ENCODE data around the gene RBFOX2. TPM values are rescaled to one million over a fixed set of nuclear protein-coding genes. Genes with fewer than 3 reads are reported as not detected.

RBFOX2 gene
- total RNA-seq, 1 donor: 187 TPM

DNA sequence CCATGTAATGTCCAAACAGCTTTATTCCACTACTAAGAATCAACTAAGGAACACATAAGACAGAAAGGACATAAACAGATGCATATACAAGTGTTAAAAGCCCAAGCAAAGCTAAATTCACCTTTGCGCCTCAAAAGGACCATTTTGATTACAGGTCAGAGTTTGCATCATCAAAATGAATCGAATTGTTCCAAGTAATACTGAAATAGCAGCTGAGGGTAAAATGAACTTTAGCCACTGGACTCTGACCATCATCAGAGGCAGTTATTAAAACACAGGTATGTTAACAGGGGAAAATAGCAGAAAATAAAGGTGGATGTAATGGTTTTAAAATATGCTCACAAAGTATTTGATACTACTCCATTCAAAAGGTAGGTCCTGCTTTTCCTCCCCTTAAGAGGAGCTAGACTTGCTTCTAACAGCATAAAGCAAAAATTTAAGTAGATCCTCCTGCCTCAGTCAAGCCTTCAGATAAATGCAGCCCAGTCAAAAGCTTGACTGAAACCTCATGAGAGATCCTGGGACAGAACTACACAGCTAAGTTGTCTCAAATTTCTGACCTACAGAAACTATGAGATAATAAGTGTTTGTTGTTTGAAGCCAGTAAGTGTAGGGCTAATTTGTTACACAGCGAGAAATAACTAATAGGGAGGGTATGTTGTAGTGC lies 35.4 kb downstream of the RBFOX2 start:
- DNase-seq (ENCODE audit: low read depth): no peak
- H3K4me3 ChIP-seq (ENCODE audit: low read depth, low read length): no peak overlapping the region
- TF ChIP-seq, protein P1, sequence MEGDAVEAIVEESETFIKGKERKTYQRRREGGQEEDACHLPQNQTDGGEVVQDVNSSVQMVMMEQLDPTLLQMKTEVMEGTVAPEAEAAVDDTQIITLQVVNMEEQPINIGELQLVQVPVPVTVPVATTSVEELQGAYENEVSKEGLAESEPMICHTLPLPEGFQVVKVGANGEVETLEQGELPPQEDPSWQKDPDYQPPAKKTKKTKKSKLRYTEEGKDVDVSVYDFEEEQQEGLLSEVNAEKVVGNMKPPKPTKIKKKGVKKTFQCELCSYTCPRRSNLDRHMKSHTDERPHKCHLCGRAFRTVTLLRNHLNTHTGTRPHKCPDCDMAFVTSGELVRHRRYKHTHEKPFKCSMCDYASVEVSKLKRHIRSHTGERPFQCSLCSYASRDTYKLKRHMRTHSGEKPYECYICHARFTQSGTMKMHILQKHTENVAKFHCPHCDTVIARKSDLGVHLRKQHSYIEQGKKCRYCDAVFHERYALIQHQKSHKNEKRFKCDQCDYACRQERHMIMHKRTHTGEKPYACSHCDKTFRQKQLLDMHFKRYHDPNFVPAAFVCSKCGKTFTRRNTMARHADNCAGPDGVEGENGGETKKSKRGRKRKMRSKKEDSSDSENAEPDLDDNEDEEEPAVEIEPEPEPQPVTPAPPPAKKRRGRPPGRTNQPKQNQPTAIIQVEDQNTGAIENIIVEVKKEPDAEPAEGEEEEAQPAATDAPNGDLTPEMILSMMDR (IDR thresholded peaks at IDR 0.05; ENCODE audit: insufficient read depth, low read length): no peak

DNA sequence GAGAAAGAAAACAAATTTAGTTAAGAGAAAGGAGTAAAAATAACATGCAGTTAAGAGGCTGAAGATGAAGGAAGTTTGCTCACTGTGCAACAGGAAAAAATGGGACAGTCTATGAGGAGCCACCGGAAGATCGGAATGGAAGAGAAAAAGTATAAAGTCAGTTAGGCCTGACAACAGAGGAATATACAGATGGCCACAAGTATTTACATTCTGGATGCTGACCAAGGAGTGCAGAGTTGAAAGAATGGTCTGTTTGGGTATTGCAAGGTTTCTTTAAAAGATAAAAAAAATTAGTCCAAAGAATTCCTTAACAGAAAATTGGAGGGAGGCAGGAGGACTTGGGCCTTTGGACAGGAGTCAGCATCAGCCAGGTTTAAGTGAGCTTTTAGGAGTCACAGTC lies 37.5 kb downstream of the RBFOX2 start:
- peak; percentile 73 for DNase-seq (ENCODE audit: low read depth)
- no peak overlapping the region for H3K4me3 ChIP-seq (ENCODE audit: low read depth, low read length)
- TF ChIP-seq, protein P1 (IDR thresholded peaks at IDR 0.05; ENCODE audit: insufficient read depth, low read length): no peak

DNA sequence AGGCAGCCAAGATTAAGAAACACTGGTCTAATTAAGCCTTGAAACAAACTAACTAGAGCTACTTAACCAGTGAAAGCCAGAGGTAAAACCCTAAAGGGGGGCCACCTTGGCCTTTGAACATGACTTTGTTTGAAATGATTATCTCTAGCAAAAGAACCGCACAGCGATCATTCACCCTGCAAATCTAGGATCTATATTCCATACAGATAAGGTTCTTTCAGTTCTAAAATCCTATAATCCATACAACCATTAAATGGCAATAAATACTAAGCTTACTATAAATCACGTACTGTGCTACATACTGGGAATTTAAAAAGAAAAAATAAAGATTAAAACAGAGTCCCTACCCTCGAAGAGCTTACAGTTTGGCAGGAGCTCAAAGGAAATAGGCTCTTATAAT lies 40.6 kb downstream of the RBFOX2 start:
- TF ChIP-seq, protein P1 (IDR thresholded peaks at IDR 0.05; ENCODE audit: insufficient read depth, low read length): no peak
- no peak overlapping the region for H3K4me3 ChIP-seq (ENCODE audit: low read depth, low read length)
- DNase-seq (ENCODE audit: low read depth): no peak

DNA sequence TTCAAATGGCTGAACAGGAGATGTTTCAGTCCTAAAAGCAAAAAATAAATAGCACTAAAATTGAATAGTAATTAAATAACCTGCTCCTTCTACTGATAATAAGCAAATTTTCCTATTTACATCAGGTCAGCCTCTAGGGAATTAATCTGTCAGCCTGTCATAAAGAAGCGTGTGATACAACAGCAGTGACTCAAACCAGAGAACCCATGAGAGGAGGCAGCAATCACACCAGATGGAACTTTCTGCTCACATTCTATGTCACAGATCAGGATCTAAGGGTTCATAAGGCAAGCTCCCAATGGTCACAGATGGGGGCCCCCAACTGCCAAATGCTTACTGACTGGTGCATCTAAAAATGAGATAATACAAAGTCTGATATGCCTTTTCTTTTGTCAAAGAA lies 41.1 kb downstream of the RBFOX2 start:
- no peak for DNase-seq (ENCODE audit: low read depth)

DNA sequence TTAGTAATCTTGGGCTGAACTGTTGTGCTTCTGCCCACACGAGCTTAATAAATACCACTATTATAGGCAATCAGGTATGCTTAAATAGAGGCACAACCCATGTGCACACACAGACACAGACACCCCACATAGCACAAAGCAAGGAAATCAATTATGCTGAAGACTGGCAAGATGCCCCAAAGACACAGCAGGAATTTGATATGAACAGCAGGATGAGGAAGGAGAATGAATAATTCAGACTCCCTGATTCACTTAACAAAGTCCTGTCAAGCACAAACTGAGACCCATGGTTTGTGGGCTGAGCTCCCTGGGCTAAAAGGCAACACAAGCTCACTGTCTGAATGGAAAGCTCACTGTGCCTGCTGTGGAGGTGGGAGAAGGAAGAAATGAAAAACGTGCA lies 42.5 kb downstream of the RBFOX2 start:
- TF ChIP-seq, protein P1 (IDR thresholded peaks at IDR 0.05; ENCODE audit: insufficient read depth, low read length): no peak
- DNase-seq (ENCODE audit: low read depth): peak; percentile 61
- no peak overlapping the region for H3K4me3 ChIP-seq (ENCODE audit: low read depth, low read length)

More for the DNA sequence above, 41.1 kb downstream of the RBFOX2 start:
- H3K4me3 ChIP-seq (ENCODE audit: low read depth, low read length): no peak overlapping the region
- TF ChIP-seq, protein P1 (IDR thresholded peaks at IDR 0.05; ENCODE audit: insufficient read depth, low read length): no peak

DNA sequence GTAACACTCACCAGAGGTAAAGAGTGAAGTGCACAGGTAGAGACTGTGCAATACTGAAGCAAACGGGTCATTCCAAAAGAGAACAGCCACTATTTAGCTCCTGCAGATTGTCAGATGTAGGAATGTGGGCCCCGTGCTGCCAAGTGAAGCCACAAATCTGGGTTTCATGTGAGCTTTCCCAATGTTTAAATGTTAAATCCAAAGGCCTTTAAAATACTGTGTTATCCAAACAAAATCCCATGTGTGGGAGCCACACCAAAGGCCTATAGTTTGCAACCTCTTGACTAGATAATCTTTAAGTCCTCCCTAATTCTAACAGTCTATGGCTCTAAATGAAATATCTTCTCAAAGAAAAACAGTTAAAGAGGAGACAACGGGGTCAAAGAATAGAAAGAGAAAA lies 43.3 kb downstream of the RBFOX2 start:
- TF ChIP-seq, protein P1 (IDR thresholded peaks at IDR 0.05; ENCODE audit: insufficient read depth, low read length): no peak
- no peak overlapping the region for H3K4me3 ChIP-seq (ENCODE audit: low read depth, low read length)
- DNase-seq (ENCODE audit: low read depth): no peak
